Lower leg skin (tissue), 3 donors: ENCODE measurements around the gene NUCB1.

Experiments
- POLR2A ChIP-seq, 2 donors: fragments of 450-650 bp; IDR thresholded peaks; one replicate each; pipeline ENCODE4 v1.6.1; 2016 to 2017; ENCODE audit warnings: antibody characterized with exemption in 2 of 2, mild to moderate bottlenecking in 1 of 2, moderate library complexity in 1 of 2
- TF ChIP-seq, protein P1 (sequence below), 3 donors: fragments of 450-650 bp; IDR thresholded peaks; one replicate each; pipeline ENCODE4 v1.5.1; 2016; ENCODE audit warnings: antibody characterized with exemption in 3 of 3, mild to moderate bottlenecking in 3 of 3, moderate library complexity in 2 of 3

DNA sequence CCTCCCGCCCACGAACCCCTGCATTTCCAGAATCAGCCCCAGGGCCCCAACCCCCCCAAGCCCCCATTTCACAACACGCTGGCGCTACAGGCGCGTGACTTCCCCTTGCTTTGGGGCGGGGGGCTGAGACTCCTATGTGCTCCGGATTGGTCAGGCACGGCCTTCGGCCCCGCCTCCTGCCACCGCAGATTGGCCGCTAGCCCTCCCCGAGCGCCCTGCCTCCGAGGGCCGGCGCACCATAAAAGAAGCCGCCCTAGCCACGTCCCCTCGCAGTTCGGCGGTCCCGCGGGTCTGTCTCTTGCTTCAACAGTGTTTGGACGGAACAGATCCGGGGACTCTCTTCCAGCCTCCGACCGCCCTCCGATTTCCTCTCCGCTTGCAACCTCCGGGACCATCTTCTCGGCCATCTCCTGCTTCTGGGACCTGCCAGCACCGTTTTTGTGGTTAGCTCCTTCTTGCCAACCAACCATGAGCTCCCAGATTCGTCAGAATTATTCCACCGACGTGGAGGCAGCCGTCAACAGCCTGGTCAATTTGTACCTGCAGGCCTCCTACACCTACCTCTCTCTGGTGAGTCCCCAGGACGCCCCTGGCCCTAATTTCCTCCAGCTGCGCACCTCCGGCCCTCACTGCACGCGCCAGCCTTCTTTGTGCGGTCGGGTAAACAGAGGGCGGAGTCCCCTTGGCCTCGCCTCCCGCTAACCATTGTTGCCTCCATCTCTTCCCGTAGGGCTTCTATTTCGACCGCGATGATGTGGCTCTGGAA is 65.1 kb downstream of the NUCB1 start, which contains the start of gene FTL:
- TF ChIP-seq POLR2A (IDR thresholded peaks at IDR 0.05), result peak in 1 of 2 donors; percentile 99
- TF ChIP-seq, protein P1, sequence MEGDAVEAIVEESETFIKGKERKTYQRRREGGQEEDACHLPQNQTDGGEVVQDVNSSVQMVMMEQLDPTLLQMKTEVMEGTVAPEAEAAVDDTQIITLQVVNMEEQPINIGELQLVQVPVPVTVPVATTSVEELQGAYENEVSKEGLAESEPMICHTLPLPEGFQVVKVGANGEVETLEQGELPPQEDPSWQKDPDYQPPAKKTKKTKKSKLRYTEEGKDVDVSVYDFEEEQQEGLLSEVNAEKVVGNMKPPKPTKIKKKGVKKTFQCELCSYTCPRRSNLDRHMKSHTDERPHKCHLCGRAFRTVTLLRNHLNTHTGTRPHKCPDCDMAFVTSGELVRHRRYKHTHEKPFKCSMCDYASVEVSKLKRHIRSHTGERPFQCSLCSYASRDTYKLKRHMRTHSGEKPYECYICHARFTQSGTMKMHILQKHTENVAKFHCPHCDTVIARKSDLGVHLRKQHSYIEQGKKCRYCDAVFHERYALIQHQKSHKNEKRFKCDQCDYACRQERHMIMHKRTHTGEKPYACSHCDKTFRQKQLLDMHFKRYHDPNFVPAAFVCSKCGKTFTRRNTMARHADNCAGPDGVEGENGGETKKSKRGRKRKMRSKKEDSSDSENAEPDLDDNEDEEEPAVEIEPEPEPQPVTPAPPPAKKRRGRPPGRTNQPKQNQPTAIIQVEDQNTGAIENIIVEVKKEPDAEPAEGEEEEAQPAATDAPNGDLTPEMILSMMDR (IDR thresholded peaks at IDR 0.05), result no peak
